Stimulated activated CD4-positive, alpha-beta T cell treated with anti-CD3 and anti-CD28 coated beads, TNF-alpha, amount 100 ng/mL, for 24 hours (primary cell): ENCODE measurements around the gene VKORC1L1.
"Not testable (repeated sequence)": the region's sequence is repeated elsewhere in the genome, so short reads cannot be mapped to it uniquely, and the experiment has no call there.

Experiments used
- DNase-seq, 3 experiments: peaks; one replicate each; pipeline ENCODE4 v3.0.0-alpha.2; 2020; ENCODE audit warnings: low read depth in 3 of 3

The VKORC1L1 gene

GRCh38 chr7:65978891-65979582 lies 106.2 kb downstream of the VKORC1L1 start:
- DNase-seq = no peak

- DNase-seq = no peak
Measured at GRCh38 chr7:65979583-65980477, 107.0 kb downstream of the VKORC1L1 start.

- DNase-seq = peak in 2 of 3 experiments; percentile 8 to 37
Measured at GRCh38 chr7:65980478-65981250, 107.8 kb downstream of the VKORC1L1 start.

- DNase-seq = peak; percentile 83 to 91 (median 84)
Measured at GRCh38 chr7:65981965-65982792, 109.3 kb downstream of the VKORC1L1 start, which contains the start of gene GUSB. GUSB (minus strand) TSS chr7:65982213; CDS start chr7:65982183, 30 bp downstream.

GRCh38 chr7:65983965-65984658 lies 111.2 kb downstream of the VKORC1L1 start:
- no peak for DNase-seq

GRCh38 chr7:65988084-65988483 lies 115.2 kb downstream of the VKORC1L1 start:
- DNase-seq = no peak

DNA sequence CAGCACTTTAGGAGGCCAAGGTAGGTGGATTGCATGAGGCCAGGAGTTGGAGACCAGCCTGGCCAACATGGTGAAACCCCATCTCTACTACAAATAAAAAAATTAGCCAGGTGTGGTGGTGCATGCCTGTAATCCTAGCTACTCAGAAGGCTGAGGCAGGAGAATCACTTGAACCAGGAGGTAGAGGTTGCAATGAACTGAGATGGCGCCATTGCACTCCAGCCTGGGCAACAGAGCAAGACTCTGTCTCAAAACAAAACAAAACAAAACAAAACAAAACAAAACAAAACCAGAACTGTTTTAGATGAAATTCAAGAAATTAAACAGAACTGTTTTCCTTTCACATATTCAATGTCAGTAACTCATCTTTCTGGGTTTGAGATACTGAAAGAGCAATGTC lies 115.6 kb downstream of the VKORC1L1 start:
- not testable (repeated sequence) for DNase-seq

- no peak for DNase-seq
Measured at GRCh38 chr7:65989694-65990080, 116.8 kb downstream of the VKORC1L1 start.

- not testable (repeated sequence) for DNase-seq
Measured at GRCh38 chr7:65991829-65992228, 119.0 kb downstream of the VKORC1L1 start.

- DNase-seq = no peak
Measured at GRCh38 chr7:65992526-65992925, 119.7 kb downstream of the VKORC1L1 start.

GRCh38 chr7:65994984-65995383 lies 122.1 kb downstream of the VKORC1L1 start:
- not testable (repeated sequence) for DNase-seq

DNA sequence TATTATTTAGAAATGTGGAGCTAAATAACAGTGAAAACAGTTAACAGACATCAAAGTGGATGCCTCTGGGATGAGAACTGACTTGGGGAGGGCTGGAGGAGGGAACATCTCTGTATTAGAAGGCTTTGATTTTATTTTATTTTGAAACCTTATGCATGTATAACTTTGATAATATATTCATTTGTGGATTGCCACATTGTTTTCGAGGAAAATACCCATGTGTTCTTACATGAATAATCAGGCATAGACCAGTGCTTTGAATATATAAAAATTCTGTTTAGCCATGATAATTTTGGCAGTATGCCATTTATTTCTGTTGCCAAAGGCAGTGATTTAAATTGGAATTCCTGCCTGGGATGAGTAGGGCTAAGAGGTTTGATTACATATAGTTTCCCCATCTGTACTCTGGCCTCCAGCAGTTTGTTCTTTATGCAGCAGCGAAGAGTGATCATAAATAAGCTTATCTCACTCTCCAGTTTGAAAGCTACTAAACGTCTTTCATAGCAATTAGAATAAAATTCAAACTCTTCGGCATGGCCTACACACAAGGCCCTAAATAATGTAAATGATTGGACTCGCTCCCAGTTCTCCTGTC lies 128.0 kb downstream of the VKORC1L1 start:
- DNase-seq = not testable (repeated sequence)

GRCh38 chr7:66005115-66005671 lies 132.3 kb downstream of the VKORC1L1 start:
- not testable (repeated sequence) for DNase-seq

GRCh38 chr7:66007232-66007631 lies 134.4 kb downstream of the VKORC1L1 start:
- no peak for DNase-seq
